Ramos (cell line): Measurements from ENCODE around the gene HPSE2.

Experiments
- in situ Hi-C: fragments of 300-500 bp; cut with MboI; formaldehyde crosslinking; loops from one replicate; pipeline ENCODE4 v1.14.3; 2022; ENCODE audit warnings: low sequenced_read_pairs; ENCODE audit not compliant: unreplicated experiment

The HPSE2 gene

GRCh38 chr10:99235658-99236626, at the start of gene HPSE2:
HPSE2 (minus strand) TSS chr10:99235852.
- in situ Hi-C loops: loop anchor here (25.0 kb wide), 1 partner anchor 774 kb away; no protein-coding TSS in a partner anchor

- in situ Hi-C loops: no loop called here
These were observed 44.8 kb upstream of the HPSE2 start for GRCh38 chr10:99280472-99280871.

GRCh38 chr10:99279626-99280111, 44.0 kb upstream of the HPSE2 start:
- in situ Hi-C loops: no loop called here

- in situ Hi-C loops: no loop called here
These were observed 41.3 kb upstream of the HPSE2 start for GRCh38 chr10:99276848-99277486.

DNA sequence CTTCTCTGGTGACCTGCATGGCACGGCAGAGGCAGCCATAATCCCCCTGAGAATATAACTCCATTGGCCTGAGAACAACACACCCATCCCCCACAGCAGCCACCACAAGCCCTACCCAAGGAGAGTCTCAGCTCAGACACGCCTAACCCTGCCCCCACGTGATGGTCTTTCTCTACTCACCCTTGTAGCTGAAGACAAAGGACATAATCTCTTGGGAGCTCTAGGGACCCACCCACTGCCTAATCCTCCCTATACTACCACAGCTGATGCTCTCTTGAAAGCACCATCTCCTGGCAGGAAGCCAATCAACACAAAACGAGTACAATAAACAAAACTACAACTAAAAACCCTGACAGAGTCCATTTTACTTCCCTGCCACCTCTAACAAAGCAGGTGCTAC, 30.7 kb upstream of the HPSE2 start:
- in situ Hi-C loops: no loop called here

DNA sequence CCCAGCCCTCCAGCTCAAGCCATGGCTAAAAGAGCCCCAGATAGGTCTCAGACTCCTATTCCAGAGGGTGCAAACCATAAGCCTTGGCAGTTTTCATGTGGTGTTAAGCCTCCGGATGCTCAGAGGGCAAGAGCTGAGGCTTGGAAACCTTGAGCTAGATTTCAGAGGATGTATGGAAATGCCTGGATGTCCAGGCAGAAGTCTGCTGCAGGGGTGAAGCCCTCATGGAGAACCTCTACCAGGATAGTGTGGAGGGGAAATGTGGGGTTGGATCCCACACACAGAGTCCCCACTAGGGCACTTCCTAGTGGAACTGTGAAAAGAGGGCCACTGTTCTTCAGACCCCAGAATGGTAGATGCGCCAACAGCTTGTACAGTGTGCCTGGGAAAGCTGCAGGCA, 13.2 kb upstream of the HPSE2 start:
- in situ Hi-C loops: loop anchor here (25.0 kb wide), 1 partner anchor 787 kb away; no protein-coding TSS in a partner anchor

GRCh38 chr10:99247893-99248292, 12.2 kb upstream of the HPSE2 start:
- in situ Hi-C loops: loop anchor here (25.0 kb wide), 1 partner anchor 786 kb away; no protein-coding TSS in a partner anchor

GRCh38 chr10:99236627-99237309, 1.1 kb upstream of the HPSE2 start:
- in situ Hi-C loops: loop anchor here (25.0 kb wide), 1 partner anchor 774 kb away; no protein-coding TSS in a partner anchor

DNA sequence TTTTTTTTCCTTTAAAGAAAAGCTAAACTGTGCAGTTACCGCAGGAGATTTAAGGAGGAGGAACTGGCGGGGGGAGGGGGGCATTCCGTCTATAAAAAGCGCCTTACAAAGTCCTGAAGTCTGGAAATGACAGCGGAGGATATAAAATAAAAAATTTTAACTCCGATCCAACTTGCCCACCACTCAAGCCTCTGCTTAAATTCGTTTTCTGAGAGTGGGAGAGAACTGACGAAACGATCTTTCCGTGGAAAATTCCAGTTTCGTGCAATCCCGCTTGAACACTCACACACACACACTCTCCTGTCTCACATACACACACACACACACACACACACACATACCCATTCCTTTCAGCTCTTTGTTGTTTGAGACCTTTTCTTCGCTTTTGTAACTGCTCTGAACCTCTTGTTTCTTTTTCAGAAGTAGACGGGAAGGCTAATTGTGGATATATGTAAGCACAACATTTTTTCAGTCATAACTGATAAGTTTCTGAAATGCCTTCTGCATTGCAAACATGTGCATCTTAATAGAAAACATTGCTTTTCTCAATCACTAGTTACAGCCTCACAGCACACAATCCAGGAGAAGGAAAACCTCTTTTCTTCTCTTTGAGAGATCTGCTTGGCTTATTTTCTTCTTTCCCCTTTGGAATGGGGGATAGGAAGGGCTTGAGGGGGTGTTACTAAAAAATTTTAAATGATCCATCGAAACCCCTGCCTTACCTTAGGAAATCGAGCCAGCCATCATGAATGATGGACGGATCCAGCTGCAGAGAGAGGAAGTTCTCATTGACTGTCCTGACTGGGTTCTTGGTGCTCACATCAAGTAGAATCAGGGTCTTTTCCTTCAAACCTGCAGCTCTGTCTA, 628 bp downstream of the HPSE2 start:
- in situ Hi-C loops: loop anchor here (25.0 kb wide), 1 partner anchor 773 kb away; no protein-coding TSS in a partner anchor

DNA sequence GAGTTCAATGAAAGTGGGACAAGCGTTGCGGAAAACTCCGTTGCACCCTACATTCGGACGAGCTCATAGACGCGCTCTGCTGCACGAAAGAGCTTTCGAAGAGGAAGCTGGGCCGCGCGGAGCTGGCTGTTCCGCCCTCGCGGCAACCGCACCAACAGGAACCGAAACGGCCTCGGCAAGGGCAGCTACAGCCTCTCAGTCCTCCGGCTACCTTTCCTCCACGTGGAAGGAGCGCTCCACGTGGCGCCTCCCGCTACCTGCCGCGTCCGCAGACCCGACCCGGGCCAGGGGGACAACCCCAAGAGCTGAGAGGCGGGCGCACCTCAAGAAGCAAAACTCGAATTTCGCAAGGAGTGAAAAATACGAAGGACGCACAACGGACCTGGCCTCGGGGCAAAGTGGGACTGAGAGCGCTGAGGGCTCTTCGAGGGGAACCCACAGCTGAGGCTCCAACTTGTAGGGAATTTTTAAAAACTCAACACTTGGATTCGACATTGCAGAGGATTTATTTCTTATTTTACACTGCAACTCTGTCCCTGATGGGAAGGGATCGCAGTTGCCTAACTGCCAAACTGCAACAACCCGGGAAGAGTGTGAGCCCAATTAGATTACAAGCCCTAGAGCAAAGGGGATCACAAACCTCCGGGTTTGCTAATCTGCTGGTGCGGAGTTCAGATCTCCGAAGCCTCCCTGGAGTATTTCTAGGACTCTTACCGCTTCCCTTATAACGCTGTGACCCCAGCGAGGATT, 1.4 kb downstream of the HPSE2 start:
- in situ Hi-C loops: loop anchor here (25.0 kb wide), 1 partner anchor 772 kb away; no protein-coding TSS in a partner anchor

DNA sequence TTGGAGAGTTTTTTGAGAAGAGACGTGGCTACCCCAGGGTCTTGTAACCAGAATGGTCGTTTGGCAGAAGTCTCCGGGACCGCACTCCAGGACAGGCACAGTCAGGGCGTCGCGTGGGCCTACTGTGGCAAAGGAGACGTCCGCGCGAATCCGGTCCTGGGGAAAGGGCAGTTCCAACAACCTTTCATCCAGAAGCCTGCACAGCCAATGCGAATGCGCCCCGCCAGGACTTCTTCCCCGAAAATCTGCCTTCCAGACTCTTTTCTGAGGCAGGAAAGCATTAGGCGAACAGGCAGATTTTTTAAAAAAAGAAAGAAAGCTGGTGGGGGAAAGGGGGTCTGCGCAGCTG, 2.0 kb downstream of the HPSE2 start:
- in situ Hi-C loops: loop anchor here (25.0 kb wide), 1 partner anchor 771 kb away; no protein-coding TSS in a partner anchor

GRCh38 chr10:99233000-99233688, 2.5 kb downstream of the HPSE2 start:
- in situ Hi-C loops: loop anchor here (25.0 kb wide), 1 partner anchor 771 kb away; no protein-coding TSS in a partner anchor

- in situ Hi-C loops: loop anchor here (25.0 kb wide), 1 partner anchor 770 kb away; no protein-coding TSS in a partner anchor
These were observed 3.2 kb downstream of the HPSE2 start for GRCh38 chr10:99232360-99232999.

- in situ Hi-C loops: loop anchor here (25.0 kb wide), 1 partner anchor 762 kb away; no protein-coding TSS in a partner anchor
These were observed 10.9 kb downstream of the HPSE2 start for GRCh38 chr10:99224766-99225165.

DNA sequence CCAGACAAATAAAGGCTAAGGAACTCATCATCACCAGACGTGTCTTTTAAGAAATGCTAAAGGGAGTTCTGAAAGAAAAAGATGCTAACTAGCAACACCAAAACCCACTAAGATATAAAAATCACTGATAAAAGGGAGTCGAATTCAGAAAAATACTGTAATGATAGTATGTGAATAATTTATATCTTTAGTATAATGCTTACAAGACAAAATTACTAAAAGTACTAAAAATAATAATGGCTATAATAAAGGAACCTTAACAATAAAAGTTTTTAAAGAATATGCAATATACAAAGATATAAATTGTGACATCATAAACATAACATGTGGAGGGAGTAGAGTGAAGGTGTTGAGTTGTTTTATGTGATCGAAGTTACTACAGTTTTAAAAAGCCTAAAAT, 28.3 kb downstream of the HPSE2 start:
- in situ Hi-C loops: no loop called here

DNA sequence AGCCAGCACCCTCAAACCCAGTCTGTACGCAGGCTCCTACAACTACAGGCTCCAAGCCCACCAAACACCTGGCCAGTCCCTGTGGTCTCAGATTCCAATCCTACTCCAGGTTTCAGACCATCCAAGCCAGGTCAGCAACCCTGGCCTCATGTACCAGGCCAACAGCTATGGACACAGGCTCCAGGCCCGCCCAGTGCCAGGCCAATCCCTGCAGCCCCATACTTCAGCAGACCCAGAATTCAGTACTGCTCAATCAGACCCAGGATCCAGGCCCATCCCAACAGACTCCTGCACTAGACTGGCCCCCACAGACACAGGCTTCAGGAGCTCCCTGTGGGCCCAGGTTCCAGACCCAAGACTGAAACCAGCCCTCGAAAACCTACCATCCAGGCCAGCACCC, 32.3 kb downstream of the HPSE2 start:
- in situ Hi-C loops: no loop called here

DNA sequence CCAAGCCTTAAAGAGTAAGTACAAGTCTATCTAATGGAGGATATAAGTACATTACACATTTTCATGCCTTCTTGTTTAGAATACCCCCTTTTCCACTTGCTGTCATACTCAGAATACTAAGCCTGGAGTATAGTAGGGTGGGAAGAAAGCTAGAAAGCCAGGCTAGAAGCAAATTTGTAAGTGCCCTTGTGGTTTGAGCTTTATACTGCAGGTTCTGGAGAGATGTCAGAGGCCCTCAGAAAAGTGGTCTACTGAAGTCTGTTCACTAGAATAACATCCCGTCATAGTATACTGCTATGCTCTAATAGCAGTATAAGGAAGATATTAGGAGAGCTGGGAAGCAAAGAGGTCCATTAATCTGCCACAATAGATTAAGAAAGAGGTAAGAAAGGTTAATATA, 62.7 kb downstream of the HPSE2 start:
- in situ Hi-C loops: no loop called here
